Neutrophil (primary cell): ENCODE measurements around the gene RSPO4.

ENCODE experiments used
- H3K27ac ChIP-seq: fragments of 200-600 bp; sonication (generic); 2 replicates; pipeline ENCODE4 v1.5.1; 2016; ENCODE audit warnings: mild to moderate bottlenecking, moderate library complexity
- H3K27me3 ChIP-seq: fragments of 200-600 bp; sonication (generic); 2 replicates; pipeline ENCODE4 v1.6.0; 2016; ENCODE audit warnings: mild to moderate bottlenecking
- H3K36me3 ChIP-seq: fragments of 200-600 bp; sonication (generic); 2 replicates; pipeline ENCODE4 v1.5.1; 2017
- H3K4me1 ChIP-seq, 2 experiments: fragments of 200-600 bp in 1 of 2; sonication (generic) in 1 of 2; 1 replicate in 1 of 2; 2 replicates in 1 of 2; pipeline versions ENCODE4 v1.5.1 to v1.6.1; 2013 to 2016; ENCODE audit warnings: low read depth in 1 of 2, low read length in 1 of 2, mild to moderate bottlenecking in 1 of 2, moderate library complexity in 1 of 2; ENCODE audit not compliant: control insufficient read depth in 1 of 2, insufficient read depth in 1 of 2
- H3K4me3 ChIP-seq, 2 experiments: fragments of 200-600 bp in 1 of 2; sonication (generic) in 1 of 2; 1 replicate in 1 of 2; 2 replicates in 1 of 2; pipeline ENCODE4 v1.5.1; 2013 to 2016; ENCODE audit warnings: low read depth in 1 of 2, low read length in 1 of 2, mild to moderate bottlenecking in 1 of 2, moderate library complexity in 1 of 2
- H3K9me3 ChIP-seq: fragments of 200-600 bp; sonication (generic); 2 replicates; pipeline ENCODE4 v1.5.1; 2016
- CTCF ChIP-seq: fragments of 200-600 bp; sonication (generic); IDR thresholded peaks from 2 replicates; pipeline ENCODE4 v1.5.1; 2016; ENCODE audit warnings: antibody characterized with exemption

RSPO4 gene

DNA sequence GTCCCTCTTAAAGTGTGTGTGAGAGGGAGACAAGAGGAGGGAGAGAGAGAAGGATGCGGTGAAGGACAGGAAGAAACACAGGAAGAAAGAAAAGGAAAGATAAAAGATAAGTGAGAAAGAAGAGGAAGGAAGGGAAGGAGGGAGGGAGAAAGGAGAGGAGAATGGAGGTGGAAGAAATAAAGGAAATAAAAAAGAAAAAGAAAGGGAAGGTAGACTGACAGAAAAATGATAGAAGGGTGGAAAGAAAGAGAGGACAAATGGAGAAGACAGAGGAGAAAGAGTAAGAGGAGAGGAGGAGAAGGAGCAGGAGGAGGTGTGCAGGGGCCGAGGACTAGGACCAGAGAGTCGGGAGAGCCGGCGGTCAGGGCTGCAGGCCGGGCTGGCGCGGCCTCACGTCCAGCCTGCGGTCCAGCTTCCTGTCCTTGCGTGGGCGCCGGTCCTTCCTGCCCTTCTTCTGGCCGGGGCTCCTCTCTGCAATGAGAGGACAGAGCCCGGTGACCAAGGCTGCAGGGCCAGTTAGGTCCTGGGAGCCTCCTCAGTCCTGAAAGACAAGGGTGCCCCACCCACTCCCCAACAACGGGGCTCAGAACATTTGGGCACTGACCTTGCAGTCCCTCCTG, 42.0 kb downstream of the RSPO4 start:
- peaks cover 28% of the 10 kb centered on the region for H3K27me3 ChIP-seq
- no peak overlapping the region for H3K4me3 ChIP-seq
- H3K36me3 ChIP-seq = no peaks in the 10 kb centered on the region
- no peak for TF ChIP-seq CTCF
- H3K4me1 ChIP-seq = no peaks in the 10 kb centered on the region
- no peaks in the 10 kb centered on the region for H3K9me3 ChIP-seq
- H3K27ac ChIP-seq = no peak overlapping the region

GRCh38 chr20:958936-959815, 42.9 kb downstream of the RSPO4 start:
- H3K4me1 ChIP-seq = no peaks in the 10 kb centered on the region
- H3K27ac ChIP-seq = no peak overlapping the region
- no peak for TF ChIP-seq CTCF
- H3K4me3 ChIP-seq = no peak overlapping the region
- no peaks in the 10 kb centered on the region for H3K36me3 ChIP-seq
- H3K27me3 ChIP-seq = peaks cover 33% of the 10 kb centered on the region
- no peaks in the 10 kb centered on the region for H3K9me3 ChIP-seq

GRCh38 chr20:957544-957943, 44.6 kb downstream of the RSPO4 start:
- H3K9me3 ChIP-seq = no peaks in the 10 kb centered on the region
- H3K36me3 ChIP-seq = no peaks in the 10 kb centered on the region
- H3K4me3 ChIP-seq = no peak overlapping the region
- no peaks in the 10 kb centered on the region for H3K4me1 ChIP-seq
- no peak overlapping the region for H3K27ac ChIP-seq
- no peak for TF ChIP-seq CTCF
- H3K27me3 ChIP-seq = peaks cover 47% of the 10 kb centered on the region

DNA sequence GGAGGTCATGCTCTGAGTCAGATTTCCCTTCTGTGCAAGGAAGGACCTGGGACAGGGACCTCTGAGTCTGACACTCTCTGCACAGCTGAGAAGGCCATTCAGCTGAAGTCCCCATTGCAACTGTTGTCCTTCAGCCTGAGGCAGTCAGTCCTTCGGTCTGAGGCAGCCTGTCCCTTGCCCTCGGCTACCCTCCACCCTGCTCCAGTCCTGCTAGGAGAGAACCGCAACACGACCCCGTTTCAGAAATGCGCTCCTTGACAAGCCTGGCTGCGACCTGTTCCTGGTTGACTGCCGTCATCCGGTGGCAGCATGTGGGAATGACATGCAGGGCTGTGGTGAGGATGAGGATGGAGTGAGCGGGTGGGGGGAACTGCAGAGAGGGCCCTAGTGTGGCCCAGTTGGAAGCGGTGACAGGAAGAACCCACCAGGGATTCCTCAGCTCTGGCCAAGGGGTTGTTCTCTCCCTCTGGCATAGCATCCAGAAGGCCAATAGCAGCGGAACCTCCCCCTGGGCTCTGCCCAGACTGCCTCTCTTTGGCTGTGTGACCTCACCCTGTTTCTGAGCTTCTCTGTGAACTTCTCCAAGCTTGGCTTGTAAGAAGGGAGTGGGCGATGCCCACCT, 45.7 kb downstream of the RSPO4 start:
- no peaks in the 10 kb centered on the region for H3K4me1 ChIP-seq
- H3K9me3 ChIP-seq = no peaks in the 10 kb centered on the region
- H3K27me3 ChIP-seq = peaks cover 47% of the 10 kb centered on the region
- H3K27ac ChIP-seq = no peak overlapping the region
- no peaks in the 10 kb centered on the region for H3K36me3 ChIP-seq
- peak; percentile 96 for TF ChIP-seq CTCF
- no peak overlapping the region for H3K4me3 ChIP-seq

DNA sequence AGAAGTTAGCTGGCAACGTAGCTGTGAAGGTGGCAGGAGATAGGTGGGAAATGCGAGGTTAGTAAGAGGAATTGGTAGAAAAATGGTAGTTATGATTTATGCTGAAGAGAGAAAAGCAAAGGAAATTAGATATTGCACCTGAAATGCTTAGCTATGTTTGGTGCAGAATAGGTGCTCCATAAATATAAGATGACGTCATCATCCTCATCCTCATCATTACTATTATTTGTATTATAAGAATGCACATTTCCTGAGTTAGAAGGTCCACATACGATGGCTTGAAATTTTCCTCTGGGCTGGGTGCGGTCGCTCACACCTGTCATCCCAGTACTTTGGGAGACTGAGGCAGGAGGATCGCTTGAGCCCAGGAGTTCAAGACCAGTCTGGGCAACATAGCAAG, 46.5 kb downstream of the RSPO4 start:
- Histone ChIP-seq H3K9me3 (no peaks in the 10 kb centered on the region), H3K36me3 (no peaks in the 10 kb centered on the region), H3K27ac (no peak overlapping the region), H3K4me3 (no peak overlapping the region), H3K27me3 (peaks cover 47% of the 10 kb centered on the region), H3K4me1 (no peaks in the 10 kb centered on the region)
- no peak for TF ChIP-seq CTCF
